AG09319 (cell line): ENCODE data around the gene DEFB125.
"Not testable (repeated sequence)": the region's sequence is repeated elsewhere in the genome, so short reads cannot be mapped to it uniquely, and the experiment has no call there.

Experiments
- DNase-seq: peaks from one replicate; pipeline ENCODE4 v3.0.0-alpha.2; 2010; ENCODE audit warnings: low read depth; ENCODE audit errors: extremely low read depth
- TF ChIP-seq, protein P1 (sequence below): IDR thresholded peaks from 2 replicates; pipeline ENCODE4 v1.5.1; 2011; ENCODE audit warnings: low read depth, mild to moderate bottlenecking, inconsistent platforms, low read length, moderate library complexity

Gene DEFB125

DNA sequence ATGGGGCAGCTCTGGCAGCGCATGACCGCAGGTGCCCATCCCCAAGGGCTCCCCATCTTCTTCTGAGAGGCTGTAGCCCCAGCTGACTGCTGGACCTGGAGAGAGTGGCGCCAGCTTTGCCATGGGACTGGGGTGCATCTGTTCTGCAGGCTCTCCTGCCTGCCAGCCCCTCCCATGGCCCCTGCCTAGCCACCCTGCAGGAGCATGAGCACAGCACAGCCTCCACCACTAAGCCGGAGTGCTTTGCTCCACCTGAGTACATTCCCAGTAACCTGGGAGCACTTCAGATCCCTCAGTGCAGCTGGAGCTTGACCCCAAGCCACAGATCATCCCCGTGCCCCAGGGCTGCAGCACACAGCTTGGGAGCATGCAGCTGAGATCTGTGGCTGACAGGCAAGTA, 16.0 kb downstream of the DEFB125 start:
- TF ChIP-seq, protein P1, sequence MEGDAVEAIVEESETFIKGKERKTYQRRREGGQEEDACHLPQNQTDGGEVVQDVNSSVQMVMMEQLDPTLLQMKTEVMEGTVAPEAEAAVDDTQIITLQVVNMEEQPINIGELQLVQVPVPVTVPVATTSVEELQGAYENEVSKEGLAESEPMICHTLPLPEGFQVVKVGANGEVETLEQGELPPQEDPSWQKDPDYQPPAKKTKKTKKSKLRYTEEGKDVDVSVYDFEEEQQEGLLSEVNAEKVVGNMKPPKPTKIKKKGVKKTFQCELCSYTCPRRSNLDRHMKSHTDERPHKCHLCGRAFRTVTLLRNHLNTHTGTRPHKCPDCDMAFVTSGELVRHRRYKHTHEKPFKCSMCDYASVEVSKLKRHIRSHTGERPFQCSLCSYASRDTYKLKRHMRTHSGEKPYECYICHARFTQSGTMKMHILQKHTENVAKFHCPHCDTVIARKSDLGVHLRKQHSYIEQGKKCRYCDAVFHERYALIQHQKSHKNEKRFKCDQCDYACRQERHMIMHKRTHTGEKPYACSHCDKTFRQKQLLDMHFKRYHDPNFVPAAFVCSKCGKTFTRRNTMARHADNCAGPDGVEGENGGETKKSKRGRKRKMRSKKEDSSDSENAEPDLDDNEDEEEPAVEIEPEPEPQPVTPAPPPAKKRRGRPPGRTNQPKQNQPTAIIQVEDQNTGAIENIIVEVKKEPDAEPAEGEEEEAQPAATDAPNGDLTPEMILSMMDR = no peak
- DNase-seq = no peak

DNA sequence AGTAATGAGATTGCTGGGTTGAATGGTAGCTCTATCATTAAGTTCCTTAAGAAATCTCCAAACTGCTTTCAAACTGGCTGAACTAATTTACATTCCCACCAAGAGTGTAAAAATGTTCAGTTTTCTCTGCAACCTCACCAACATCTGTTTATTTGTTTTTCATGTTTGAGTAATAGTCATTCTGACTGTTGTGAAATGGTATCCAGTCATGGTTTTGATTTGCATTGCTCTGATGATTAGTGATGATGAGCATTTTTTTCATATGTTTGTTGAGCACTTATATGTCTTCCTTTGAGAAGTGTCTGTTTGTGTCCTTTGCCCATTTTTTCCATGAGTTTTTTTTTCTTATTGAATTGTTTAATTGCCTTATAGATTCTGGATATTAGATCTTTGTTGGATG, 24.9 kb downstream of the DEFB125 start:
- no peak for DNase-seq
- TF ChIP-seq, protein P1 = no peak

DNA sequence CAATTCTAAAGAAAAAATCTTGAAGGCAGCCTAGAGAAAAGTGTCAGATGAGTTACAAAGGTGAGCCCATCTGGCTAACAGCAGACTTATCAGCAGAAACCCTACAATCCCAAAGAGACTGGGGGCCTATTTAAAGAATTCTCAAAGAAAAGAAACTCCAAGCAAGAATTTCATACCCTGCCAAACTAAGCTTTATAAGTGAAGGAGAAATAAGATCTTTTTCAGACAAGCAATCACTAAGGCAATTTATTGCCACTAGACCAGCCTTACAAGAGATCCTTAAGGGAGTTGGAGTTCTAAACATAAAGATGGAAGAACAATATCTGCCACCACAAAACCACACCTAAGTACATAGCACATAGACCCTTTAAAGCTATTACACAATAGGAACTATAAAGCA, 30.0 kb downstream of the DEFB125 start:
- TF ChIP-seq, protein P1 = no peak

DNA sequence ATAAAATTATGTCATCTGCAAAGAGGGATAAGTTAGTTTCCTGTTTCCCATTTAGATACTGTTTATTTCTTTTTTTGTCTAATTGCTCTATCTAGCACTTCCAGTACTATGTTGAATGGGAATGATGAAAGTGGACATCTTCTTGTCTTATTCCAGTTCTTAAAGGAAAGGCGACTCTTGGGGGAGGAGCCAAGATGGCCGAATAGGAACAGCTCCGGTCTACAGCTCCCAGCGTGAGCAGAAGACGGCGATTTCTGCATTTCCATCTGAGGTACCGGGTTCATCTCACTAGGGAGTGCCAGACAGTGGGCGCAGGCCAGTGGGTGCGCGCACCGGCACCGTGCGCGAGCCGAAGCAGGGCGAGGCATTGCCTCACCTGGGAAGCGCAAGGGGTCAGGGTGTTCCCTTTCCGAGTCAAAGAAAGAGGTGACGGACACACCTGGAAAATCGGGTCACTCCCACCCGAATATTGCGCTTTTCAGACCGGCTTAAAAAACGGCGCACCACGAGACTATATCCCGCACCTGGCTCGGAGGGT, 42.4 kb downstream of the DEFB125 start:
- DNase-seq = not testable (repeated sequence)

More for the DNA sequence above, 30.0 kb downstream of the DEFB125 start:
- no peak for DNase-seq

DNA sequence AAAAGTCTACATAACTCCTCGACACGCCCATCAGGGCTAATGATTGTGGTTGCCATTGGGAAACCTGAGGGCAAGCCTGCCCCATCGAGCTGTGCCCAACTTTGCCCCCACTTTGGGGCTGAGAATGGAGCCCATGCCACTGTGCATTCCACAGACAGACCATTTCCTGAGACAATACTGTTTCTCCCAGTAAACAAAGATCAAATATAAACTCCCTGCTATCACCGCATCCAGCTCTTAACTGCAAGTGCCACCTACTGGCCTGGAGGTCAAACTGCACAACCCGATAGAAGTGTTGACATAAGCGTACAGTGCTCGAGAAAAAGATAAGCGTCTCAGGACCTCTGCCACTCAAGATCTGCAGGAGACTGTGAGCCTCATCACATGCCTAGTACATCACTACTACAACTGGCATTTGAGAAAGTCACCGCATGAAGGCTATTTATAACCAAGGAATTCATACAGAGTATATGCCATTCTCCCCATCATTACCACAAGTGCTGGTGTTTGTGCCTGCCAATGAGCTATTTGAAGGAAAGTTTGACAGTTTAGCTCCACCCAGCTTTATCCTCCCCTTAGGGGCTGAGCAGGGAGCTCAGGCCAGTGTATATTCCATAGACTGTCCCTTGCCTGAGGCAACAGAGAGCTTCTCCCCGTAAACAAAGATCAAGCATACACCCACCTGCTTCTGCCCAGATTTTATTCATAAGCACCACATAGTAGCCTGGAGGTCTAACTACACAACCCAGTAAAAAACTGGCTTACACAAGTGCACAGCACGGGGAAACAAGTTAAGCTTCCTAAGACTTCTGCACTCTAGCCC, 50.4 kb downstream of the DEFB125 start:
- no peak for DNase-seq

DNA sequence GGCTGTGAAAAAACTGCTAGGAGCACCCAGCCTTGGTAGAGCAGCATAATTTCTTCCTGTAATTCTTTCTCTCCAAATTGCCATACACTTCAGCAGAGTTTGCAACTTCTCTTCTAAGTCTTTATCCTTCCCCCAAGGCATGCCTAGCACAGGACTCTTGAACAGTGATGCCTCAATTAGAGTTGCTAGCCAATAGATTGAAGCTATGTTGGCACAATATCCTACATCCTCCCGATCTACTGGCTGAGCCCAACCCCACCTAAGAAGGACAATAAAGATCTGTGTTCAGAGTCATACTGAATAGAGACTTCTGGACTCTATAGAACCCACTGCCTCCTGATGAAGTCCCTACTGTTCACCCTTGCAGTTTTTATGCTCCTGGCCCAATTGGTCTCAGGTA, 54.8 kb downstream of the DEFB125 start, which contains the start of gene DEFB126:
TSS of gene DEFB126 (plus strand) at position 301 of the 400 bp plus-strand sequence. CDS start at position 340, 39 bp downstream.
- TF ChIP-seq, protein P1 = no peak
- DNase-seq = no peak

More for the DNA sequence above, 50.4 kb downstream of the DEFB125 start:
- TF ChIP-seq, protein P1 = peak; percentile 6

DNA sequence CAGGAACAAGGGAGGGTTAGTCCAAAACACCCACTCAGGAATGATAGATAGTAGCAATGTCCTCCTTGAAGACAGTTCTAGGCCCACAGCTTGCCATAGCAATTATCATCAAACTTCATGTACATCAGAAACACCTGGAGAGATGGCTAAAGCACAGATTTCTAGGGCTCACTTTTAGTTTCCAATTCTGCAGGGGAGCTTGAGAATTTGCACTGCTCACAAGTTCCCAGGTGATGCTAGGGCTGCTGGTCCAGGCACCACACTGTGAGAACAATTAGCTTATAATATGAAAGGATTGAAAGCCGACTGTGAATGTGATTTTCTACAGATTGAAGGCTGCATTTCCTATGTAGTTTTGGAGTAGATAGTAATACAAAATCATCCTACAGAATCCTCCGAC, 58.4 kb downstream of the DEFB125 start:
- TF ChIP-seq, protein P1 = no peak
- no peak for DNase-seq
